Testis (tissue), 2 donors: ENCODE data around the gene KCTD21.

Source experiments
- POLR2A ChIP-seq: fragments of 450-650 bp; IDR thresholded peaks from one replicate; pipeline ENCODE4 v1.6.1; 2017; ENCODE audit warnings: antibody characterized with exemption, mild to moderate bottlenecking, moderate library complexity
- TF ChIP-seq, protein P1 (sequence below), 3 experiments: fragments of 450-650 bp in 2 of 3; fragments of 200-600 bp in 1 of 3; sonication (generic) in 1 of 3; IDR thresholded peaks; one replicate each; pipeline ENCODE4 v1.5.1; 2016 to 2019; ENCODE audit warnings: antibody characterized with exemption in 3 of 3, mild to moderate bottlenecking in 2 of 3, moderate library complexity in 1 of 3

DNA sequence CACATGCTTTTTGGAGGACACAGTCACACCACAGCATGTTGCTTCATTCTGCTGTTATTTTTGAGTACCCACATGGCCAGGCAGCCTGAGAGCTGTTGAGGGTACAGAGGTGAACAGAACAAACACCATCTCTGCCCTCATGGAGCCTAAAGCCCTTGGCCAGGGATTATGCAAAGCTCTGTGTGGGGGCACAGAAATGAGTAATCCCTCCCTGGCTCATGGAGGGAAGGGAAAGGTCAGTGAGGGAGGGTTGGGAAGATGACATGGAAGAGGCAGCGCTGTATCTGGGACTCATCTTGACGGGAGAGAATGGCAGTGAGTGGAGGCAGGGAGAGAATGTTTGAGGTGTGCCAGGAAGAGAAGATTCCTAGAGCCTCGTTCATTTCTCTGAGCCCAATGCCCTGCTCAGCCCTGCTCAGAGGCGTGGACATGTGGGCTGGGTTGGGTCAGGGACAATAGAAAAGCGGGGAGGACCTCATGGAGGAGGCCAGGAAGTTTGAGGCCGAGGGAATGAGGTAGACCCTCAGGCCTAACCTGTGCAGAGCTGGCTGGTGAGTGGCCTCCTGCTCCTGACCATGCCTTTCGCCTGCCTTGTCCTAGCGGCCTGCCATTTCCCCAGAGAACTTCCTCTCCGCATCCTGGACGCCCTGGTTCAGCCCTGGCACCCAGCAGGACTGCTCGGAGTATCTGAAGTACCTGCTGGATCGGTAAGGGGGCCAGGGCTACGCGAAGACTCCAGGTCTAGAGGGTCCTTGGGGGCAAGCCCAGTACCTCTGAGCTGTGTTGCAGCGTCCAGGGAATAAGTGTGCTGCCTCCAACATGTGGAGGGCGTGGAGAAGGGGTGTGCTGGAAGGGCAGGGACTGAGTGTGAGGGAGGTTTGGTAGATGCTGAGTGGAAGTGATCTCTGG lies 20.1 kb upstream of the KCTD21 start:
- TF ChIP-seq, protein P1, sequence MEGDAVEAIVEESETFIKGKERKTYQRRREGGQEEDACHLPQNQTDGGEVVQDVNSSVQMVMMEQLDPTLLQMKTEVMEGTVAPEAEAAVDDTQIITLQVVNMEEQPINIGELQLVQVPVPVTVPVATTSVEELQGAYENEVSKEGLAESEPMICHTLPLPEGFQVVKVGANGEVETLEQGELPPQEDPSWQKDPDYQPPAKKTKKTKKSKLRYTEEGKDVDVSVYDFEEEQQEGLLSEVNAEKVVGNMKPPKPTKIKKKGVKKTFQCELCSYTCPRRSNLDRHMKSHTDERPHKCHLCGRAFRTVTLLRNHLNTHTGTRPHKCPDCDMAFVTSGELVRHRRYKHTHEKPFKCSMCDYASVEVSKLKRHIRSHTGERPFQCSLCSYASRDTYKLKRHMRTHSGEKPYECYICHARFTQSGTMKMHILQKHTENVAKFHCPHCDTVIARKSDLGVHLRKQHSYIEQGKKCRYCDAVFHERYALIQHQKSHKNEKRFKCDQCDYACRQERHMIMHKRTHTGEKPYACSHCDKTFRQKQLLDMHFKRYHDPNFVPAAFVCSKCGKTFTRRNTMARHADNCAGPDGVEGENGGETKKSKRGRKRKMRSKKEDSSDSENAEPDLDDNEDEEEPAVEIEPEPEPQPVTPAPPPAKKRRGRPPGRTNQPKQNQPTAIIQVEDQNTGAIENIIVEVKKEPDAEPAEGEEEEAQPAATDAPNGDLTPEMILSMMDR (IDR thresholded peaks at IDR 0.05), result no peak
- no peak for TF ChIP-seq POLR2A
